GM23338 (cell line): ENCODE results near the gene CEACAM7. TPM values are rescaled to one million over a fixed set of nuclear protein-coding genes. Genes with fewer than 3 reads are reported as not detected.
A peak's percentile ranks its signal among the peaks of the same experiment; 100 is the strongest.

Experiments
- ATAC-seq: fragments of 200-7000 bp; cut with Tn5 transposase; 3 replicates; pipeline ENCODE4 v1.9.1; 2020
- DNase-seq: peaks from one replicate; pipeline ENCODE4 v3.0.0-alpha.2; 2015; ENCODE audit warnings: low spot score
- H2AFZ ChIP-seq: fragments of 200-600 bp; sonication (generic); 2 replicates; pipeline ENCODE4 v1.8.0; 2016; ENCODE audit warnings: antibody characterized with exemption, mild to moderate bottlenecking, moderate library complexity
- H3F3A ChIP-seq: fragments of 200-600 bp; sonication (generic); replicated peaks from 2 replicates; pipeline ENCODE4 v1.8.0; 2017; ENCODE audit warnings: antibody characterized with exemption, mixed run types, low read depth
- H3K27ac ChIP-seq: fragments of 200-600 bp; sonication (generic); 2 replicates; pipeline ENCODE4 v1.6.1; 2016; ENCODE audit warnings: low read depth
- H3K27me3 ChIP-seq: fragments of 200-600 bp; sonication (generic); 2 replicates; pipeline ENCODE4 v1.8.0; 2016; ENCODE audit warnings: mild to moderate bottlenecking, mixed run types, moderate library complexity; ENCODE audit not compliant: insufficient read depth
- H3K36me3 ChIP-seq: fragments of 200-600 bp; sonication (generic); 2 replicates; pipeline ENCODE4 v1.8.0; 2016; ENCODE audit warnings: mild to moderate bottlenecking; ENCODE audit not compliant: insufficient read depth
- H3K4me1 ChIP-seq: fragments of 200-600 bp; sonication (generic); 2 replicates; pipeline ENCODE4 v1.8.0; 2016; ENCODE audit warnings: mild to moderate bottlenecking, moderate library complexity; ENCODE audit not compliant: insufficient read depth
- H3K4me2 ChIP-seq: fragments of 200-600 bp; sonication (generic); 2 replicates; pipeline ENCODE4 v1.7.1; 2017; ENCODE audit warnings: mixed run types
- H3K4me3 ChIP-seq: fragments of 200-600 bp; sonication (generic); 2 replicates; pipeline ENCODE4 v1.6.1; 2016; ENCODE audit warnings: mixed run types
- H3K79me2 ChIP-seq: fragments of 200-600 bp; sonication (generic); replicated peaks from 2 replicates; pipeline ENCODE4 v1.8.0; 2017; ENCODE audit warnings: mild to moderate bottlenecking; ENCODE audit not compliant: insufficient read depth
- H3K9me2 ChIP-seq: fragments of 200-600 bp; sonication (generic); 2 replicates; pipeline ENCODE4 v1.8.0; 2017; ENCODE audit not compliant: insufficient read depth
- H4K20me1 ChIP-seq: fragments of 200-600 bp; sonication (generic); replicated peaks from 2 replicates; pipeline ENCODE4 v1.8.0; 2017; ENCODE audit warnings: mild to moderate bottlenecking; ENCODE audit not compliant: insufficient read depth
- H3K27ac Mint-ChIP-seq: 2 replicates; pipeline ENCODE4 v1.8.0; 2020; ENCODE audit warnings: inconsistent platforms, mild to moderate bottlenecking, moderate library complexity, mixed read lengths
- H3K27me3 Mint-ChIP-seq: 3 replicates; pipeline ENCODE4 v1.8.0; 2022; ENCODE audit warnings: low read depth, mild to moderate bottlenecking, moderate library complexity, mixed read lengths, inconsistent platforms; ENCODE audit not compliant: insufficient read depth, poor library complexity
- H3K36me3 Mint-ChIP-seq: 3 replicates; pipeline ENCODE4 v1.8.0; 2021; ENCODE audit warnings: low read depth, mild to moderate bottlenecking, inconsistent platforms, moderate library complexity, mixed read lengths
- H3K4me1 Mint-ChIP-seq: 3 replicates; pipeline ENCODE4 v1.8.0; 2020; ENCODE audit warnings: mild to moderate bottlenecking, inconsistent platforms, mixed read lengths
- H3K4me3 Mint-ChIP-seq: 3 replicates; pipeline ENCODE4 v1.8.0; 2021; ENCODE audit warnings: moderate library complexity, mild to moderate bottlenecking, inconsistent platforms, mixed read lengths
- H3K9me3 Mint-ChIP-seq: 3 replicates; pipeline ENCODE4 v1.8.0; 2020; ENCODE audit warnings: moderate library complexity, mild to moderate bottlenecking, inconsistent platforms, mixed read lengths
- EZH2 ChIP-seq: fragments of 200-600 bp; sonication (generic); IDR thresholded peaks from one replicate; pipeline ENCODE4 v1.8.0; 2017; ENCODE audit warnings: antibody characterized with exemption, mild to moderate bottlenecking, low read depth; ENCODE audit not compliant: unreplicated experiment
- JUNB ChIP-seq: IDR thresholded peaks from one replicate; pipeline ENCODE4 v1.6.1; 2016; ENCODE audit warnings: antibody characterized with exemption; ENCODE audit not compliant: unreplicated experiment
- NANOG ChIP-seq: IDR thresholded peaks from 2 replicates; pipeline ENCODE4 v1.6.1; 2016; ENCODE audit warnings: antibody characterized with exemption, borderline replicate concordance
- STAT1 ChIP-seq: IDR thresholded peaks from one replicate; pipeline ENCODE4 v1.6.1; 2016; ENCODE audit warnings: antibody characterized with exemption; ENCODE audit not compliant: unreplicated experiment
- ZNF114 ChIP-seq: fragments of 250-450 bp; sonication (Bioruptor Pico); IDR thresholded peaks from 2 replicates; pipeline ENCODE4 v1.5.0; 2020; ENCODE audit warnings: mild to moderate bottlenecking, moderate library complexity
- ZNF462 ChIP-seq: fragments of 250-450 bp; sonication (Bioruptor Pico); IDR thresholded peaks from 2 replicates; pipeline ENCODE4 v1.5.0; 2020; ENCODE audit warnings: mild to moderate bottlenecking, moderate library complexity
- polyA plus RNA-seq: library from polyadenylated mRNA; unstranded; fragments of >200 nt; fragmentation: Nextera tagmentation; extraction: Ambion mirVana; gene quantifications from 2 replicates; pipeline ENCODE4 v1.2.1, GENCODE V29; 2016
- total RNA-seq: library from RNA; depleted of rRNA; stranded (reverse); fragments of >200 nt; shearing (Covaris generic); gene quantifications from 2 replicates; pipeline ENCODE4 v1.2.3, GENCODE V29; 2014
- TF ChIP-seq, protein P1 (sequence below): IDR thresholded peaks from one replicate; pipeline ENCODE4 v1.6.1; 2018; ENCODE audit warnings: antibody characterized with exemption; ENCODE audit not compliant: unreplicated experiment
- TF ChIP-seq, protein P2 (sequence below), 2 experiments: fragments of 200-600 bp in 1 of 2; sonication (generic) in 1 of 2; conservative IDR thresholded peaks; 2 replicates each; pipeline versions ENCODE4 v1.5.1 to v1.6.1; 2016 to 2017; ENCODE audit warnings: antibody characterized with exemption in 2 of 2, low read depth in 2 of 2, mild to moderate bottlenecking in 2 of 2, moderate library complexity in 1 of 2

The CEACAM7 gene
- total and polyA plus RNA-seq, 2 experiments from 2014 or later = 0.24 TPM; not detected in 1

- TF ChIP-seq ZNF462 (CRISPR knock-in tag) (no peak), EZH2 (no peak), STAT1 (no peak), JUNB (no peak)
Observed at GRCh38 chr19:41702171-41702651, 14.1 kb upstream of the CEACAM7 start (continued).

DNA sequence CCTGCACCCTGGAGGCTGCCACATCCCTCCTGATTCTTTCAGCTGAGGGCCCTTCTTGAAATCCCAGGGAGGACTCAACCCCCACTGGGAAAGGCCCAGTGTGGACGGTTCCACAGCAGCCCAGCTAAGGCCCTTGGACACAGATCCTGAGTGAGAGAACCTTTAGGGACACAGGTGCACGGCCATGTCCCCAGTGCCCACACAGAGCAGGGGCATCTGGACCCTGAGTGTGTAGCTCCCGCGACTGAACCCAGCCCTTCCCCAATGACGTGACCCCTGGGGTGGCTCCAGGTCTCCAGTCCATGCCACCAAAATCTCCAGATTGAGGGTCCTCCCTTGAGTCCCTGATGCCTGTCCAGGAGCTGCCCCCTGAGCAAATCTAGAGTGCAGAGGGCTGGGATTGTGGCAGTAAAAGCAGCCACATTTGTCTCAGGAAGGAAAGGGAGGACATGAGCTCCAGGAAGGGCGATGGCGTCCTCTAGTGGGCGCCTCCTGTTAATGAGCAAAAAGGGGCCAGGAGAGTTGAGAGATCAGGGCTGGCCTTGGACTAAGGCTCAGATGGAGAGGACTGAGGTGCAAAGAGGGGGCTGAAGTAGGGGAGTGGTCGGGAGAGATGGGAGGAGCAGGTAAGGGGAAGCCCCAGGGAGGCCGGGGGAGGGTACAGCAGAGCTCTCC lies 13.5 kb upstream of the CEACAM7 start:
- Histone ChIP-seq H3K27ac (no peak overlapping the region), H2AFZ (no peak overlapping the region; the same call in 1 of the 2 replicates), H3F3A (no peaks in the 10 kb centered on the region), H3K36me3 (no peaks in the 10 kb centered on the region), H3K4me1 (no peaks in the 10 kb centered on the region), H3K4me3 (no peak overlapping the region), H3K79me2 (no peaks in the 10 kb centered on the region), H3K9me2 (no peaks in the 10 kb centered on the region), H3K27me3 (no peaks in the 10 kb centered on the region), H3K4me2 (no peak overlapping the region), H4K20me1 (peaks cover 7% of the 10 kb centered on the region)
- Mint-ChIP-seq H3K27me3 (peaks cover 17% of the 10 kb centered on the region), H3K9me3 (no peaks in the 10 kb centered on the region), H3K36me3 (no peaks in the 10 kb centered on the region), H3K27ac (no peak overlapping the region), H3K4me1 (no peaks in the 10 kb centered on the region; the same call in 2 of the 3 replicates), H3K4me3 (no peak overlapping the region)
- ATAC-seq (peak; percentile 69), DNase-seq (peak; percentile 87)
- TF ChIP-seq, protein P1, sequence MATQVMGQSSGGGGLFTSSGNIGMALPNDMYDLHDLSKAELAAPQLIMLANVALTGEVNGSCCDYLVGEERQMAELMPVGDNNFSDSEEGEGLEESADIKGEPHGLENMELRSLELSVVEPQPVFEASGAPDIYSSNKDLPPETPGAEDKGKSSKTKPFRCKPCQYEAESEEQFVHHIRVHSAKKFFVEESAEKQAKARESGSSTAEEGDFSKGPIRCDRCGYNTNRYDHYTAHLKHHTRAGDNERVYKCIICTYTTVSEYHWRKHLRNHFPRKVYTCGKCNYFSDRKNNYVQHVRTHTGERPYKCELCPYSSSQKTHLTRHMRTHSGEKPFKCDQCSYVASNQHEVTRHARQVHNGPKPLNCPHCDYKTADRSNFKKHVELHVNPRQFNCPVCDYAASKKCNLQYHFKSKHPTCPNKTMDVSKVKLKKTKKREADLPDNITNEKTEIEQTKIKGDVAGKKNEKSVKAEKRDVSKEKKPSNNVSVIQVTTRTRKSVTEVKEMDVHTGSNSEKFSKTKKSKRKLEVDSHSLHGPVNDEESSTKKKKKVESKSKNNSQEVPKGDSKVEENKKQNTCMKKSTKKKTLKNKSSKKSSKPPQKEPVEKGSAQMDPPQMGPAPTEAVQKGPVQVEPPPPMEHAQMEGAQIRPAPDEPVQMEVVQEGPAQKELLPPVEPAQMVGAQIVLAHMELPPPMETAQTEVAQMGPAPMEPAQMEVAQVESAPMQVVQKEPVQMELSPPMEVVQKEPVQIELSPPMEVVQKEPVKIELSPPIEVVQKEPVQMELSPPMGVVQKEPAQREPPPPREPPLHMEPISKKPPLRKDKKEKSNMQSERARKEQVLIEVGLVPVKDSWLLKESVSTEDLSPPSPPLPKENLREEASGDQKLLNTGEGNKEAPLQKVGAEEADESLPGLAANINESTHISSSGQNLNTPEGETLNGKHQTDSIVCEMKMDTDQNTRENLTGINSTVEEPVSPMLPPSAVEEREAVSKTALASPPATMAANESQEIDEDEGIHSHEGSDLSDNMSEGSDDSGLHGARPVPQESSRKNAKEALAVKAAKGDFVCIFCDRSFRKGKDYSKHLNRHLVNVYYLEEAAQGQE = peak; percentile 35
- no peak for TF ChIP-seq JUNB
- TF ChIP-seq, protein P2, sequence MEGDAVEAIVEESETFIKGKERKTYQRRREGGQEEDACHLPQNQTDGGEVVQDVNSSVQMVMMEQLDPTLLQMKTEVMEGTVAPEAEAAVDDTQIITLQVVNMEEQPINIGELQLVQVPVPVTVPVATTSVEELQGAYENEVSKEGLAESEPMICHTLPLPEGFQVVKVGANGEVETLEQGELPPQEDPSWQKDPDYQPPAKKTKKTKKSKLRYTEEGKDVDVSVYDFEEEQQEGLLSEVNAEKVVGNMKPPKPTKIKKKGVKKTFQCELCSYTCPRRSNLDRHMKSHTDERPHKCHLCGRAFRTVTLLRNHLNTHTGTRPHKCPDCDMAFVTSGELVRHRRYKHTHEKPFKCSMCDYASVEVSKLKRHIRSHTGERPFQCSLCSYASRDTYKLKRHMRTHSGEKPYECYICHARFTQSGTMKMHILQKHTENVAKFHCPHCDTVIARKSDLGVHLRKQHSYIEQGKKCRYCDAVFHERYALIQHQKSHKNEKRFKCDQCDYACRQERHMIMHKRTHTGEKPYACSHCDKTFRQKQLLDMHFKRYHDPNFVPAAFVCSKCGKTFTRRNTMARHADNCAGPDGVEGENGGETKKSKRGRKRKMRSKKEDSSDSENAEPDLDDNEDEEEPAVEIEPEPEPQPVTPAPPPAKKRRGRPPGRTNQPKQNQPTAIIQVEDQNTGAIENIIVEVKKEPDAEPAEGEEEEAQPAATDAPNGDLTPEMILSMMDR (conservative IDR thresholded peaks at IDR 0.05; ENCODE audit: low read depth in 2 of 2) = peak; percentile 94 to 97
- no peak for TF ChIP-seq ZNF114
- TF ChIP-seq NANOG = no peak
